Tibial nerve (tissue), 4 donors: ENCODE data around the gene HARS2. TPM values are rescaled to one million over a fixed set of nuclear protein-coding genes. Genes with fewer than 3 reads are reported as not detected.

Source experiments
- DNase-seq, 2 donors: peaks; one replicate each; pipeline ENCODE4 v3.0.0-alpha.2; 2019; ENCODE audit warnings: low spot score in 2 of 2
- H3K27ac ChIP-seq, 4 donors: fragments of 200-600 bp; sonication (generic) in 3 of 4; one replicate each; pipeline ENCODE4 v1.5.1; 2017 to 2019; ENCODE audit warnings: mild to moderate bottlenecking in 1 of 4
- H3K27me3 ChIP-seq, 2 donors: fragments of 200-600 bp; sonication (generic) in 1 of 2; one replicate each; pipeline versions ENCODE4 v1.5.1 to v1.6.0; 2017 to 2019
- H3K36me3 ChIP-seq, 3 donors: fragments of 200-600 bp; sonication (generic); one replicate each; pipeline ENCODE4 v1.5.1; 2018 to 2019
- H3K4me1 ChIP-seq, 4 donors: fragments of 200-600 bp; sonication (generic) in 3 of 4; one replicate each; pipeline ENCODE4 v1.5.1; 2017 to 2019
- H3K4me3 ChIP-seq, 4 donors: fragments of 200-600 bp; sonication (generic) in 3 of 4; one replicate each; pipeline ENCODE4 v1.5.1; 2017 to 2019; ENCODE audit warnings: mild to moderate bottlenecking in 1 of 4, moderate library complexity in 1 of 4
- H3K9me3 ChIP-seq, 4 donors: fragments of 200-600 bp; sonication (generic) in 3 of 4; one replicate each; pipeline ENCODE4 v1.5.1; 2017 to 2019
- EP300 ChIP-seq, 2 donors: sonication (generic); formaldehyde crosslinking; IDR thresholded peaks; one replicate each; pipeline ENCODE4 v1.6.1; 2017; ENCODE audit warnings: antibody characterized with exemption in 2 of 2, mild to moderate bottlenecking in 1 of 2
- POLR2A ChIP-seq, 2 donors: fragments of 450-650 bp; IDR thresholded peaks; one replicate each; pipeline ENCODE4 v1.6.1; 2017; ENCODE audit warnings: antibody characterized with exemption in 2 of 2, mild to moderate bottlenecking in 2 of 2, moderate library complexity in 2 of 2
- WGBS, 2 donors: methylation state at CpG; one replicate each; pipeline ENCODE4 v1.1.5; 2018; 5-methylcytosine and 5-hydroxymethylcytosine counted together
- total RNA-seq, 4 donors: library from RNA; depleted of rRNA; stranded (reverse); fragments of >200 nt; gene quantifications; one replicate each; pipeline ENCODE4 v1.1.0, GENCODE V29; 2016
- TF ChIP-seq, protein P1 (sequence below), 5 experiments: fragments of 200-600 bp in 3 of 5; fragments of 450-650 bp in 2 of 5; sonication (generic) in 3 of 5; IDR thresholded peaks; one replicate each; pipeline ENCODE4 v1.5.1; 2016 to 2019; ENCODE audit warnings: antibody characterized with exemption in 5 of 5, mild to moderate bottlenecking in 3 of 5, moderate library complexity in 2 of 5

Gene HARS2
- total RNA-seq, 4 donors from 2014 or later, result 33.9 to 41.2 (median 35.1) TPM

- Histone ChIP-seq H3K9me3 (no peaks in the 10 kb centered on the region), H3K36me3 (peaks cover 0 to 58% (median under 1%) of the 10 kb centered on the region in 3 donors), H3K27me3 (no peaks in the 10 kb centered on the region), H3K4me3 (peak overlapping the region; percentile 51 to 91 (median 78)), H3K4me1 (peaks cover 0 to 38% (median 20%) of the 10 kb centered on the region in 4 donors), H3K27ac (peak overlapping the region in 3 of 4 donors; percentile 85 to 89 (median 87))
- TF ChIP-seq, protein P1, sequence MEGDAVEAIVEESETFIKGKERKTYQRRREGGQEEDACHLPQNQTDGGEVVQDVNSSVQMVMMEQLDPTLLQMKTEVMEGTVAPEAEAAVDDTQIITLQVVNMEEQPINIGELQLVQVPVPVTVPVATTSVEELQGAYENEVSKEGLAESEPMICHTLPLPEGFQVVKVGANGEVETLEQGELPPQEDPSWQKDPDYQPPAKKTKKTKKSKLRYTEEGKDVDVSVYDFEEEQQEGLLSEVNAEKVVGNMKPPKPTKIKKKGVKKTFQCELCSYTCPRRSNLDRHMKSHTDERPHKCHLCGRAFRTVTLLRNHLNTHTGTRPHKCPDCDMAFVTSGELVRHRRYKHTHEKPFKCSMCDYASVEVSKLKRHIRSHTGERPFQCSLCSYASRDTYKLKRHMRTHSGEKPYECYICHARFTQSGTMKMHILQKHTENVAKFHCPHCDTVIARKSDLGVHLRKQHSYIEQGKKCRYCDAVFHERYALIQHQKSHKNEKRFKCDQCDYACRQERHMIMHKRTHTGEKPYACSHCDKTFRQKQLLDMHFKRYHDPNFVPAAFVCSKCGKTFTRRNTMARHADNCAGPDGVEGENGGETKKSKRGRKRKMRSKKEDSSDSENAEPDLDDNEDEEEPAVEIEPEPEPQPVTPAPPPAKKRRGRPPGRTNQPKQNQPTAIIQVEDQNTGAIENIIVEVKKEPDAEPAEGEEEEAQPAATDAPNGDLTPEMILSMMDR (IDR thresholded peaks at IDR 0.05), result no peak
- TF ChIP-seq EP300 (IDR thresholded peaks at IDR 0.05), result no peak
- TF ChIP-seq POLR2A (IDR thresholded peaks at IDR 0.05), result no peak
- 55 to 59% methylated on average over 8 of the region's 8 CpGs for WGBS, 2 donors
- DNase-seq, result no peak
These were observed 801 bp upstream of the HARS2 start for GRCh38 chr5:140690376-140690932.

DNA sequence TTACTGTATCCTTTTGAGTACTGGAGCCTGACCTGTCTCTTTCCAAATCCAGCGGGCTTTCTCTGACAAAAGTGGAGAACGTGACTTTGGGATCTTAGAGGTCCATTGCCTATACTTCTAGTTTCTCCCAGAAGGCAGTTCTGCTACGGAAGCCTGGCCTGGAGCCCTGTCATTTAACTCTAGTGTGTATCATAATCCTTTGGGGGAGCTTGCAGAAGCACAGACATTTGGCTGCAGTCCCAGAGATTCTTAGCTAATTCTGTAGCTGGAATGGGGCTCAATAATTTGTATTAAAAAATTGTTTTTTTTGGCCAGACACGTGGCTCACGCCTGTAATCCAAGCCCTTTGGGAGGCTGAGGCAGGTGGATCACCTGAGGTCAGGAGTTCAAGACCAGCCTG, 3.0 kb downstream of the HARS2 start:
- DNase-seq, result no peak
- no peak overlapping the region for H3K27ac ChIP-seq
- no peaks in the 10 kb centered on the region for H3K27me3 ChIP-seq
- TF ChIP-seq POLR2A (IDR thresholded peaks at IDR 0.05) (no peak), EP300 (IDR thresholded peaks at IDR 0.05) (no peak)
- TF ChIP-seq, protein P1 (IDR thresholded peaks at IDR 0.05), result no peak
- no peaks in the 10 kb centered on the region for H3K9me3 ChIP-seq
- 59 to 63% methylated on average over 5 of the region's 5 CpGs for WGBS, 2 donors
- H3K4me1 ChIP-seq, result peaks cover 0 to 38% (median 20%) of the 10 kb centered on the region in 4 donors
- H3K4me3 ChIP-seq, result no peak overlapping the region
- peaks cover 11 to 61% (median 27%) of the 10 kb centered on the region in 3 donors for H3K36me3 ChIP-seq

- Histone ChIP-seq H3K4me3 (no peak overlapping the region), H3K27ac (no peak overlapping the region), H3K27me3 (no peaks in the 10 kb centered on the region), H3K36me3 (peaks cover 11 to 68% (median 27%) of the 10 kb centered on the region in 3 donors), H3K9me3 (no peaks in the 10 kb centered on the region), H3K4me1 (peaks cover 0 to 38% (median 19%) of the 10 kb centered on the region in 4 donors)
- WGBS, 2 donors, result 92 to 93% methylated on average over 4 of the region's 4 CpGs
- DNase-seq, result no peak
- TF ChIP-seq, protein P1 (IDR thresholded peaks at IDR 0.05), result no peak
- no peak for TF ChIP-seq EP300 (IDR thresholded peaks at IDR 0.05)
- TF ChIP-seq POLR2A (IDR thresholded peaks at IDR 0.05), result no peak
These were observed 5.7 kb downstream of the HARS2 start for GRCh38 chr5:140696891-140697492.

- WGBS, 2 donors, result 1 to 2% methylated on average over 44 of the region's 44 CpGs
- Histone ChIP-seq H3K36me3 (peaks cover 11 to 79% (median 31%) of the 10 kb centered on the region in 3 donors), H3K27ac (peak within 1 kb of the TSS; percentile 43 to 91 (median 81)), H3K4me3 (peak within 1 kb of the TSS; percentile 74 to 90 (median 82)), H3K27me3 (no peaks in the 10 kb centered on the region), H3K4me1 (peaks cover 0 to 21% (median 8%) of the 10 kb centered on the region in 4 donors), H3K9me3 (no peaks in the 10 kb centered on the region)
- DNase-seq, result peak; percentile 88 to 95
- TF ChIP-seq EP300 (IDR thresholded peaks at IDR 0.05), result peak; percentile 70 to 98
- TF ChIP-seq, protein P1 (IDR thresholded peaks at IDR 0.05), result peak in 1 of 5 experiments; percentile 43
- peak; percentile 55 to 78 for TF ChIP-seq POLR2A (IDR thresholded peaks at IDR 0.05)
These were observed 9.2 kb downstream of the HARS2 start, which contains the start of gene ZMAT2 for GRCh38 chr5:140700177-140701144. Gene ZMAT2, plus strand, starts transcription at chr5:140700447. Its CDS starts 14 bp downstream, at chr5:140700461.
